Thoracic aorta (tissue), 2 donors: ENCODE data around the gene FAM163A. TPM values are rescaled to one million over a fixed set of nuclear protein-coding genes. Genes with fewer than 3 reads are reported as not detected.
"Not testable (repeated sequence)": the region's sequence is repeated elsewhere in the genome, so short reads cannot be mapped to it uniquely, and the experiment has no call there.

Experiments used
- ATAC-seq: fragments of 150-250 bp; one replicate; pipeline ENCODE4 v1.8.0; 2017; ENCODE audit warnings: low read depth; ENCODE audit not compliant: insufficient number of reproducible peaks, low FRiP score
- DNase-seq: peaks from one replicate; pipeline ENCODE4 v3.0.0-alpha.2; 2020; ENCODE audit warnings: low spot score
- H3K27ac ChIP-seq, 2 donors: fragments of 200-600 bp; sonication (generic); 1 replicate in 1 of 2; 2 replicates in 1 of 2; pipeline ENCODE4 v1.5.1; 2016; ENCODE audit warnings: mild to moderate bottlenecking in 2 of 2, moderate library complexity in 2 of 2
- H3K27me3 ChIP-seq: fragments of 200-600 bp; sonication (generic); replicated peaks from 2 replicates; pipeline ENCODE4 v1.6.0; 2016; ENCODE audit warnings: mild to moderate bottlenecking; ENCODE audit not compliant: insufficient read depth
- H3K36me3 ChIP-seq: fragments of 200-600 bp; sonication (generic); one replicate; pipeline ENCODE4 v1.5.1; 2016
- H3K4me1 ChIP-seq, 2 donors: fragments of 200-600 bp; sonication (generic); 1 replicate in 1 of 2; 2 replicates in 1 of 2; pipeline versions ENCODE4 v1.5.1 to v1.6.0; 2016; ENCODE audit warnings: low read depth in 2 of 2, mild to moderate bottlenecking in 1 of 2; ENCODE audit not compliant: control insufficient read depth in 1 of 2
- H3K4me3 ChIP-seq: fragments of 200-600 bp; sonication (generic); 2 replicates; pipeline ENCODE4 v1.5.1; 2016; ENCODE audit warnings: mild to moderate bottlenecking
- H3K9me3 ChIP-seq: fragments of 200-600 bp; sonication (generic); 2 replicates; pipeline ENCODE4 v1.5.1; 2016
- total RNA-seq, 2 donors: library from RNA; depleted of rRNA; stranded (reverse); fragments of >200 nt; gene quantifications; one replicate each; pipeline versions ENCODE4 v1.1.0 to v1.2.3, GENCODE V29; 2016
- TF ChIP-seq, protein P1 (sequence below): fragments of 200-600 bp; sonication (generic); IDR thresholded peaks from one replicate; pipeline ENCODE4 v1.5.1; 2019; ENCODE audit warnings: antibody characterized with exemption

The FAM163A gene
- total RNA-seq, 2 donors from 2014 or later: not detected

DNA sequence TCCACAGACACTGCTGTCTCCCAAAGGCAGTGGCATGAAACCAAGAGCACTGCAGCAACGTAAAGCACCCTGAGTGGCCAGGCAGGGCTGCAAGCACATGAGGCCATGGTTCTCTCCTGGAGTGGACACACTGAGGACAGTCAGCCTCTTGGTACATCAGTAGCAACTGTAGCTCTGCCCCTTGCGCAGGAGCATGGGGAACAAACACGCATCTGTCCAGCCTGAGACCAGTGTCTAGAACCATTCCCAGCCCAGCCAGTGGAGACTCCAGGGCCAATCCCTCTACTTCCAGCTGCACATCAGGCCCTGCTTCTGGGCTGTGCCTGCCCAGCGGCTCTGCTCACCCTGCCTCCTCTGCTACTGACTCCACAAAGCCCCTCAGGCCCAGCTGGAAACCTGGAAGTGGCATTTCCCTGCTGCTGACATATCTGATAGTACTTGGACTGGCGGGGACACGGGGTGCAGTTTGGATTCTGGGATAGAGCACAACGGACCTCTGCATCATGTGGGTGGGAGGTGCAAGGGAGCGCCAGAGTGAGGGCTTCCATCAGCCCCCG is 85.5 kb downstream of the FAM163A start:
- TF ChIP-seq, protein P1, sequence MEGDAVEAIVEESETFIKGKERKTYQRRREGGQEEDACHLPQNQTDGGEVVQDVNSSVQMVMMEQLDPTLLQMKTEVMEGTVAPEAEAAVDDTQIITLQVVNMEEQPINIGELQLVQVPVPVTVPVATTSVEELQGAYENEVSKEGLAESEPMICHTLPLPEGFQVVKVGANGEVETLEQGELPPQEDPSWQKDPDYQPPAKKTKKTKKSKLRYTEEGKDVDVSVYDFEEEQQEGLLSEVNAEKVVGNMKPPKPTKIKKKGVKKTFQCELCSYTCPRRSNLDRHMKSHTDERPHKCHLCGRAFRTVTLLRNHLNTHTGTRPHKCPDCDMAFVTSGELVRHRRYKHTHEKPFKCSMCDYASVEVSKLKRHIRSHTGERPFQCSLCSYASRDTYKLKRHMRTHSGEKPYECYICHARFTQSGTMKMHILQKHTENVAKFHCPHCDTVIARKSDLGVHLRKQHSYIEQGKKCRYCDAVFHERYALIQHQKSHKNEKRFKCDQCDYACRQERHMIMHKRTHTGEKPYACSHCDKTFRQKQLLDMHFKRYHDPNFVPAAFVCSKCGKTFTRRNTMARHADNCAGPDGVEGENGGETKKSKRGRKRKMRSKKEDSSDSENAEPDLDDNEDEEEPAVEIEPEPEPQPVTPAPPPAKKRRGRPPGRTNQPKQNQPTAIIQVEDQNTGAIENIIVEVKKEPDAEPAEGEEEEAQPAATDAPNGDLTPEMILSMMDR: no peak
- ATAC-seq (no peak), DNase-seq (no peak)
- no peak overlapping the region for H3K27ac ChIP-seq
- H3K36me3 ChIP-seq: no peaks in the 10 kb centered on the region
- H3K9me3 ChIP-seq: no peaks in the 10 kb centered on the region
- no peak overlapping the region for H3K4me3 ChIP-seq
- no peaks in the 10 kb centered on the region for H3K27me3 ChIP-seq
- H3K4me1 ChIP-seq: no peaks in the 10 kb centered on the region

DNA sequence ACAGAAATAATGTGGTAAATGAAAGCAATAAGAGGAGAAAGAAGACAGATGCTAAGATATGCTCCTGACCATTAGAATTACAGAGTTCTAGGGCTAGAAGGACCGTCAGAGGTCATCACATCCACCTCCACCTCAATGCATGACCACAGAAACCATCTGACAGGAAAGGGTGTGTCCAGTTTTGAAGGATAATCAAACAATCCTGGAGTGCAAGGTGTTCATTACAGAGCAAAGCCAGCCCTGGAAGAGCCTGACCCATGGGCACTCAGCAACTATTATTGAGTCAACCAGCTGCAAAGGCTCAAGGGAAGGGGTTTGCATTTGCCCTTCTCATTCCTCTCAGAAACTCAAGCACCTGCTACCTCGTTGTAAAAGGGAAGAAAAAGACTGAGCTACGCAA is 88.1 kb downstream of the FAM163A start:
- no peak for ATAC-seq
- TF ChIP-seq, protein P1: no peak

DNA sequence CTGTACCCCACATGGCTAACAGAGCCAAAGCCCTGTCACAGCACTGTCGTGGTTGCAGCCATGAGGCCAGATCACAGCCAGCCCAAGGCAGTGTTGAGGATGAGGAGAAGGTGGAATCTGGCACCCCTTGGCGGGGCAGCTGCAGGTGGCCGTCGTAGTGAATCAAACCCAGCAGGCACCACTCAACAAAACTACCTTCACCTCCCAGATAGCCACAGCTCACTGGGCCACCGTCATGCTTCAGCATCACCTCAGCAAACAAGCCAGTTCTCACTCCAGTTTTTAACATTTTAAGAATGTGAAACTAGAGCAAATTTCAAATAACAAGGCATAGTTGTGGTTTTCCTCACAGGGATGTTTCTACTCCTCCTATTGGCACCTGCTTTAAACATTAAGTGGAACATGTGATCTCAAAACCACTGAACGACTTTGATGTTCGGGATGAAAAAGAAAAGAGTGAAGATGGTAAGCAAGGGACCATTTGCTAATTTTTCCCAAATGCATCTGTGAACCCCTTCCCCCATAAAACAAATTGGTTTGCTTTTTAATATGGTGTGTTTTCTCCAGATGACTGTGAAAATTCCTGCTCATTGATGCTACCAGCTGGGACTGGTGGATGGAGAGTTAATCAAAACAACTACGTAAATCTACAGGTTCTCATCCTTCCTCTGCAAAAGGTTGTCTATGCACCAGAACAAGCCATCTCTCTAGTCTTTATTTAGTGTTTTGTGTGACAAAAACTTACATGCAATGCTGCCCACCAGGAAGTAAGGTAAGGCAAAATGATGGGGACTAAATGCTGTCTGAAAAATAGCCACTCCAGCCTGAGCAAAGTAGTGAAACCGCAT is 89.0 kb downstream of the FAM163A start:
- TF ChIP-seq, protein P1: no peak
- Histone ChIP-seq H3K4me3 (no peak overlapping the region), H3K4me1 (no peaks in the 10 kb centered on the region), H3K27ac (no peak overlapping the region), H3K27me3 (no peaks in the 10 kb centered on the region), H3K36me3 (no peaks in the 10 kb centered on the region), H3K9me3 (no peaks in the 10 kb centered on the region)
- DNase-seq (no peak), ATAC-seq (no peak)

More for the DNA sequence above, 88.1 kb downstream of the FAM163A start:
- no peaks in the 10 kb centered on the region for H3K9me3 ChIP-seq
- H3K27ac ChIP-seq: no peak overlapping the region
- H3K27me3 ChIP-seq: no peaks in the 10 kb centered on the region
- no peak overlapping the region for H3K4me3 ChIP-seq
- no peaks in the 10 kb centered on the region for H3K36me3 ChIP-seq
- H3K4me1 ChIP-seq: no peaks in the 10 kb centered on the region
- DNase-seq: no peak

DNA sequence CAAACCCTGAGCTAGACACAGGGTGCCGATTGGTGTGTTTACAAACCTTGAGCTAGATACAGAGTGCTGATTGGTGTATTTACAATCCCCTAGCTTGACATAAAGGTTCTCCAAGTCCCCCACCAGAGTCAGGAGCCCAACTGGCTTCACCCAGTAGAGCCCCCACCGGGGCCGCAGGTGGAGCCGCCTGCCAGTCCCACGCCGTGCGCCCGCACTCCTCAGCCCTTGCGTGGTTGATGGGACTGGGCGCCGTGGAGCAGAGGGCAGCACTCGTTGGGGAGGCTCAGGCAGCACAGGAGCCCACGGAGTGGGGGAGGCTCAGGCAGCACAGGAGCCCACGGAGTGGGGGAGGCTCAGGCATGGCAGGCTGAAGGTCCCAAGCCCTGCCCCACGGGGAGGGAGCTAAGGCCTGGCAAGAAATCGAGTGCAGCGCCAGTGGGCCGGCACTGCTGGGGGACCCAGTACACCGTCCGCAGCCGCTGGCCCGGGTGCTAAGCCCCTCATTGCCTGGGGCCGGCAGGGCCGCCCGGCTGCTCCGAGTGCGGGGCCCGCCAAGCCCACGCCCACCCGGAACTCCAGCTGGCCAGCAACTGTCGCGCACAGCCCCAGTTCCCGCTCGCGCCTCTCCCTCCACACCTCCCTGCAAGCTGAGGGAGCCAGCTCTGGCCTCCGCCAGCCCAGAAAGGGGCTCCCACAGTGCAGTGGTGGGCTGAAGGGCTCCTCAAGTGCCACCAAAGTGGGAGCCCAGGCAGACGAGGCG is 93.8 kb downstream of the FAM163A start:
- not testable (repeated sequence) for DNase-seq, ATAC-seq

DNA sequence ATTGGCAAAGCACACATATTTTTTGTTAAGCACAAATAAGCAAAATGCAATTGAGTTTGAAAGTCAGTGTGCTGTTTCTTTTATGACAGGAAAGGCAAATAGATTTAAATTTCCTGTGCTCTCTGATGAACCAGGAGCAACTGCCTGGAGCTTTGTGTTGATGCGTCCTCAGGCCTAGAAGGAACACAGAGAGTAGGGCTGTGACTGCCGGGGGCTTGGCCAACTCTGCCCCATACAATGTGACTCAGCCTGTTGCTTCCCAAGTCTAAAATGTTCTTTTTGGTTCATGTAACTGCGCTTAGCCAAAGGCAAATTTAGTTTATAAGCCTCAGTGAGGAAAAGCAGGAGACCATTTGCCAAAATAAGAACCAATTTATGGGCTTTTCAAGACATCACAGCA is 97.0 kb downstream of the FAM163A start:
- DNase-seq (no peak), ATAC-seq (no peak)
- Histone ChIP-seq H3K27me3 (no peaks in the 10 kb centered on the region), H3K9me3 (no peaks in the 10 kb centered on the region), H3K4me3 (no peak overlapping the region), H3K36me3 (peaks cover 4% of the 10 kb centered on the region), H3K4me1 (no peaks in the 10 kb centered on the region), H3K27ac (no peak overlapping the region)
- TF ChIP-seq, protein P1: no peak

More for the DNA sequence above, 93.8 kb downstream of the FAM163A start:
- H3K36me3 ChIP-seq, H3K27me3 ChIP-seq, H3K4me3 ChIP-seq, H3K9me3 ChIP-seq, H3K4me1 ChIP-seq, H3K27ac ChIP-seq: not testable (repeated sequence)
